HEK293T (cell line): ENCODE results near the gene GULP1.

Experiments
- ARNT ChIP-seq: fragments of 450-650 bp; IDR thresholded peaks from 2 replicates; pipeline ENCODE4 v1.6.1; 2017; ENCODE audit warnings: mild to moderate bottlenecking
- BHLHE40 ChIP-seq: fragments of 450-650 bp; IDR thresholded peaks from 2 replicates; pipeline ENCODE4 v1.6.1; 2016; ENCODE audit warnings: mild to moderate bottlenecking, moderate library complexity, borderline replicate concordance
- CTBP1 ChIP-seq: fragments of 450-650 bp; IDR thresholded peaks from 2 replicates; pipeline ENCODE4 v1.6.1; 2016; ENCODE audit warnings: borderline replicate concordance
- ELF4 ChIP-seq: fragments of 450-650 bp; IDR thresholded peaks from 2 replicates; pipeline ENCODE4 v1.6.1; 2017; ENCODE audit warnings: antibody characterized with exemption
- FOXA1 ChIP-seq: fragments of 450-650 bp; IDR thresholded peaks from 2 replicates; pipeline ENCODE4 v1.6.1; 2016; ENCODE audit warnings: mild to moderate bottlenecking
- FOXK2 ChIP-seq: fragments of 450-650 bp; IDR thresholded peaks from 2 replicates; pipeline ENCODE4 v1.6.1; 2016; ENCODE audit warnings: mild to moderate bottlenecking
- FOXM1 ChIP-seq: fragments of 450-650 bp; IDR thresholded peaks from 2 replicates; pipeline ENCODE4 v1.6.1; 2017; ENCODE audit warnings: mild to moderate bottlenecking, borderline replicate concordance
- HDGF ChIP-seq: fragments of 450-650 bp; IDR thresholded peaks from 2 replicates; pipeline ENCODE4 v1.6.1; 2017; ENCODE audit warnings: antibody characterized with exemption, borderline replicate concordance
- NFRKB ChIP-seq: fragments of 450-650 bp; IDR thresholded peaks from 2 replicates; pipeline ENCODE4 v1.6.1; 2016; ENCODE audit warnings: mild to moderate bottlenecking, moderate library complexity
- PKNOX1 ChIP-seq: fragments of 450-650 bp; IDR thresholded peaks from 2 replicates; pipeline ENCODE4 v1.6.1; 2016
- SP1 ChIP-seq: fragments of 450-650 bp; IDR thresholded peaks from 2 replicates; pipeline ENCODE4 v1.6.1; 2017
- SUZ12 ChIP-seq: fragments of 450-650 bp; IDR thresholded peaks from 2 replicates; pipeline ENCODE4 v1.6.1; 2016; ENCODE audit warnings: mild to moderate bottlenecking
- TARDBP ChIP-seq: fragments of 450-650 bp; IDR thresholded peaks from 2 replicates; pipeline ENCODE4 v1.6.1; 2016

GRCh38 chr2:188601391-188601790, 309.7 kb downstream of the GULP1 start:
- TF ChIP-seq SUZ12 = no peak
- no peak for TF ChIP-seq FOXK2
- no peak for TF ChIP-seq HDGF
- TF ChIP-seq SP1 = no peak
- TF ChIP-seq FOXA1 = no peak
- no peak for TF ChIP-seq FOXM1
- TF ChIP-seq ARNT = no peak
- no peak for TF ChIP-seq TARDBP
- no peak for TF ChIP-seq BHLHE40
- no peak for TF ChIP-seq PKNOX1
- no peak for TF ChIP-seq CTBP1
- no peak for TF ChIP-seq ELF4
- TF ChIP-seq NFRKB = no peak
